OCI-LY3 (cell line): ENCODE data around the gene EIF4EBP3.

Experiments used
- EZH2phosphoT487 ChIP-seq: fragments of 200-600 bp; shearing (Covaris generic); IDR thresholded peaks from 2 replicates; pipeline ENCODE4 v1.6.1; 2018; ENCODE audit warnings: antibody characterized with exemption, mixed run types, low read depth
- TF ChIP-seq, protein P1 (sequence below): fragments of 200-600, 300-600 bp; sonication (generic); IDR thresholded peaks from 2 replicates; pipeline ENCODE4 v1.5.1; 2014; ENCODE audit warnings: antibody characterized with exemption, low read length, low read depth

DNA sequence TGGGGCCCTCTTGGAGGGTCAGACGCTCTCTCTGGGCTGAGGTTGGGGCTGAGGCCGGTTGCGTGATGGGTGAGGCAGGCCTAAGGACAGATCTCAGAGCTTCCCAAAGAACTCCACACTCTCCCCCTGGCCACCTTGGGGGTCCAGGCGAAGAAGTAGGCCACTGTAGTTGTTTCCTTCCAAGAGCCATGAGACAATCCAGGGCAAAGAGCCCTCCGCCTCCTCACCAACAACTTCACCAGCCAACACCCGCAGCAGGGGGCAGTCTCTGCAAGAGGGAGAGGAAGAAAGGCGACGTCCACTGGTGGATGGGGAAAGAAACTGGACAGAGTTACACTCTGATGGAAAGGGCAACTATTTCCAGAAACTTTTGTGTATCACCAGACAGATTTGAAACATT is 27.8 kb downstream of the EIF4EBP3 start:
- TF ChIP-seq, protein P1, sequence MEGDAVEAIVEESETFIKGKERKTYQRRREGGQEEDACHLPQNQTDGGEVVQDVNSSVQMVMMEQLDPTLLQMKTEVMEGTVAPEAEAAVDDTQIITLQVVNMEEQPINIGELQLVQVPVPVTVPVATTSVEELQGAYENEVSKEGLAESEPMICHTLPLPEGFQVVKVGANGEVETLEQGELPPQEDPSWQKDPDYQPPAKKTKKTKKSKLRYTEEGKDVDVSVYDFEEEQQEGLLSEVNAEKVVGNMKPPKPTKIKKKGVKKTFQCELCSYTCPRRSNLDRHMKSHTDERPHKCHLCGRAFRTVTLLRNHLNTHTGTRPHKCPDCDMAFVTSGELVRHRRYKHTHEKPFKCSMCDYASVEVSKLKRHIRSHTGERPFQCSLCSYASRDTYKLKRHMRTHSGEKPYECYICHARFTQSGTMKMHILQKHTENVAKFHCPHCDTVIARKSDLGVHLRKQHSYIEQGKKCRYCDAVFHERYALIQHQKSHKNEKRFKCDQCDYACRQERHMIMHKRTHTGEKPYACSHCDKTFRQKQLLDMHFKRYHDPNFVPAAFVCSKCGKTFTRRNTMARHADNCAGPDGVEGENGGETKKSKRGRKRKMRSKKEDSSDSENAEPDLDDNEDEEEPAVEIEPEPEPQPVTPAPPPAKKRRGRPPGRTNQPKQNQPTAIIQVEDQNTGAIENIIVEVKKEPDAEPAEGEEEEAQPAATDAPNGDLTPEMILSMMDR: no peak
- TF ChIP-seq EZH2phosphoT487: no peak
